Smooth muscle cell (in vitro differentiated cells): ENCODE measurements around the gene STRA6. TPM values are rescaled to one million over a fixed set of nuclear protein-coding genes. Genes with fewer than 3 reads are reported as not detected.

Experiments
- DNase-seq: peaks from one replicate; lab custom pipeline; 2025; ENCODE audit not compliant: unreplicated experiment; lab: John Stamatoyannopoulos, UW
- H2AFZ ChIP-seq: fragments of 200-600 bp; sonication (generic); 2 replicates; pipeline ENCODE4 v1.6.0; 2016; ENCODE audit warnings: antibody characterized with exemption, low read depth, mild to moderate bottlenecking
- H3F3A ChIP-seq: fragments of 200-600 bp; sonication (generic); 2 replicates; pipeline ENCODE4 v1.6.0; 2017; ENCODE audit warnings: antibody characterized with exemption, low read depth
- H3K27ac ChIP-seq: fragments of 200-600 bp; sonication (generic); 2 replicates; pipeline ENCODE4 v1.5.1; 2016; ENCODE audit warnings: low read depth, mild to moderate bottlenecking
- H3K27me3 ChIP-seq: fragments of 200-600 bp; sonication (generic); 2 replicates; pipeline ENCODE4 v1.6.1; 2016; ENCODE audit warnings: low read depth, mild to moderate bottlenecking
- H3K36me3 ChIP-seq: fragments of 200-600 bp; sonication (generic); 2 replicates; pipeline ENCODE4 v1.5.1; 2016; ENCODE audit warnings: low read depth
- H3K4me1 ChIP-seq: fragments of 200-600 bp; sonication (generic); 2 replicates; pipeline ENCODE4 v1.5.1; 2016; ENCODE audit warnings: low read depth
- H3K4me2 ChIP-seq: fragments of 200-600 bp; sonication (generic); 2 replicates; pipeline ENCODE4 v1.6.0; 2016; ENCODE audit warnings: mild to moderate bottlenecking
- H3K4me3 ChIP-seq: fragments of 200-600 bp; sonication (generic); 2 replicates; pipeline ENCODE4 v1.5.1; 2016; ENCODE audit warnings: mild to moderate bottlenecking
- H3K79me2 ChIP-seq: fragments of 200-600 bp; sonication (generic); 2 replicates; pipeline ENCODE4 v1.6.0; 2016; ENCODE audit warnings: low read depth, mild to moderate bottlenecking
- H3K9ac ChIP-seq: fragments of 200-600 bp; sonication (generic); 2 replicates; pipeline ENCODE4 v1.6.0; 2016; ENCODE audit warnings: low read depth
- H3K9me3 ChIP-seq: fragments of 200-600 bp; sonication (generic); replicated peaks from 2 replicates; pipeline ENCODE4 v1.5.1; 2016; ENCODE audit warnings: low read depth
- H4K20me1 ChIP-seq: fragments of 200-600 bp; sonication (generic); 2 replicates; pipeline ENCODE4 v1.6.0; 2016; ENCODE audit warnings: low read depth
- CTCF ChIP-seq: fragments of 200-600 bp; sonication (generic); IDR thresholded peaks from 2 replicates; pipeline ENCODE4 v1.5.1; 2017; ENCODE audit warnings: borderline replicate concordance, mild to moderate bottlenecking, antibody characterized with exemption; ENCODE audit not compliant: insufficient read depth, poor library complexity, severe bottlenecking
- WGBS: methylation state at CpG from one replicate; pipeline ENCODE4 v1.1.7; 2016; ENCODE audit warnings: low lambda C conversion rate; 5-methylcytosine and 5-hydroxymethylcytosine counted together
- polyA plus RNA-seq: library from polyadenylated mRNA; unstranded; fragments of >200 nt; fragmentation: Nextera tagmentation; extraction: Ambion mirVana; gene quantifications from 2 replicates; pipeline ENCODE4 v1.2.1, GENCODE V29; 2016
- total RNA-seq: library from RNA; depleted of rRNA; stranded (reverse); fragments of >200 nt; gene quantifications from 2 replicates; pipeline ENCODE4 v1.2.3, GENCODE V29; 2014

Gene STRA6
- total and polyA plus RNA-seq, 2 experiments from 2014 or later: 124 to 253 TPM

GRCh38 chr15:74209560-74209958, 7.0 kb upstream of the STRA6 start:
- DNase-seq: no peak
- no peaks in the 10 kb centered on the region for H3K79me2 ChIP-seq
- H2AFZ ChIP-seq: no peak overlapping the region
- peak overlapping the region; percentile 9 for H3K9ac ChIP-seq
- H3K27ac ChIP-seq: peak overlapping the region; percentile 73
- no peaks in the 10 kb centered on the region for H4K20me1 ChIP-seq
- H3K4me2 ChIP-seq: peak overlapping the region; percentile 78
- peaks cover 36% of the 10 kb centered on the region for H3K4me1 ChIP-seq
- H3F3A ChIP-seq: peaks cover 3% of the 10 kb centered on the region
- no peaks in the 10 kb centered on the region for H3K27me3 ChIP-seq
- TF ChIP-seq CTCF: no peak
- H3K4me3 ChIP-seq: no peak overlapping the region
- no peaks in the 10 kb centered on the region for H3K9me3 ChIP-seq
- WGBS: 65% methylated on average over 5 of the region's 5 CpGs
- H3K36me3 ChIP-seq: no peaks in the 10 kb centered on the region

GRCh38 chr15:74208901-74209559, 6.4 kb upstream of the STRA6 start:
- no peaks in the 10 kb centered on the region for H3K36me3 ChIP-seq
- H2AFZ ChIP-seq: no peak overlapping the region
- TF ChIP-seq CTCF: no peak
- no peaks in the 10 kb centered on the region for H3K9me3 ChIP-seq
- 10% methylated on average over 11 of the region's 11 CpGs for WGBS
- H3F3A ChIP-seq: no peaks in the 10 kb centered on the region
- H3K79me2 ChIP-seq: no peaks in the 10 kb centered on the region
- H3K27me3 ChIP-seq: no peaks in the 10 kb centered on the region
- no peak overlapping the region for H3K9ac ChIP-seq
- H3K4me2 ChIP-seq: peak overlapping the region; percentile 78
- no peak for DNase-seq
- H3K4me3 ChIP-seq: no peak overlapping the region
- H4K20me1 ChIP-seq: no peaks in the 10 kb centered on the region
- H3K4me1 ChIP-seq: peaks cover 36% of the 10 kb centered on the region
- peak overlapping the region; percentile 61 for H3K27ac ChIP-seq

- H2AFZ ChIP-seq: no peak overlapping the region
- WGBS: 61% methylated on average over 6 of the region's 6 CpGs
- no peaks in the 10 kb centered on the region for H3K27me3 ChIP-seq
- peak overlapping the region; percentile 78 for H3K4me2 ChIP-seq
- H3K9me3 ChIP-seq: no peaks in the 10 kb centered on the region
- DNase-seq: no peak
- peaks cover 1% of the 10 kb centered on the region for H3F3A ChIP-seq
- H3K4me1 ChIP-seq: peaks cover 36% of the 10 kb centered on the region
- H3K4me3 ChIP-seq: no peak overlapping the region
- no peak for TF ChIP-seq CTCF
- H4K20me1 ChIP-seq: no peaks in the 10 kb centered on the region
- H3K36me3 ChIP-seq: no peaks in the 10 kb centered on the region
- H3K27ac ChIP-seq: no peak overlapping the region
- no peaks in the 10 kb centered on the region for H3K79me2 ChIP-seq
- H3K9ac ChIP-seq: no peak overlapping the region
These were observed 5.9 kb upstream of the STRA6 start for GRCh38 chr15:74208496-74208895.
